ENCODE measurements around the gene DEF6.

Gene DEF6, protein sequence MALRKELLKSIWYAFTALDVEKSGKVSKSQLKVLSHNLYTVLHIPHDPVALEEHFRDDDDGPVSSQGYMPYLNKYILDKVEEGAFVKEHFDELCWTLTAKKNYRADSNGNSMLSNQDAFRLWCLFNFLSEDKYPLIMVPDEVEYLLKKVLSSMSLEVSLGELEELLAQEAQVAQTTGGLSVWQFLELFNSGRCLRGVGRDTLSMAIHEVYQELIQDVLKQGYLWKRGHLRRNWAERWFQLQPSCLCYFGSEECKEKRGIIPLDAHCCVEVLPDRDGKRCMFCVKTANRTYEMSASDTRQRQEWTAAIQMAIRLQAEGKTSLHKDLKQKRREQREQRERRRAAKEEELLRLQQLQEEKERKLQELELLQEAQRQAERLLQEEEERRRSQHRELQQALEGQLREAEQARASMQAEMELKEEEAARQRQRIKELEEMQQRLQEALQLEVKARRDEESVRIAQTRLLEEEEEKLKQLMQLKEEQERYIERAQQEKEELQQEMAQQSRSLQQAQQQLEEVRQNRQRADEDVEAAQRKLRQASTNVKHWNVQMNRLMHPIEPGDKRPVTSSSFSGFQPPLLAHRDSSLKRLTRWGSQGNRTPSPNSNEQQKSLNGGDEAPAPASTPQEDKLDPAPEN

DNA sequence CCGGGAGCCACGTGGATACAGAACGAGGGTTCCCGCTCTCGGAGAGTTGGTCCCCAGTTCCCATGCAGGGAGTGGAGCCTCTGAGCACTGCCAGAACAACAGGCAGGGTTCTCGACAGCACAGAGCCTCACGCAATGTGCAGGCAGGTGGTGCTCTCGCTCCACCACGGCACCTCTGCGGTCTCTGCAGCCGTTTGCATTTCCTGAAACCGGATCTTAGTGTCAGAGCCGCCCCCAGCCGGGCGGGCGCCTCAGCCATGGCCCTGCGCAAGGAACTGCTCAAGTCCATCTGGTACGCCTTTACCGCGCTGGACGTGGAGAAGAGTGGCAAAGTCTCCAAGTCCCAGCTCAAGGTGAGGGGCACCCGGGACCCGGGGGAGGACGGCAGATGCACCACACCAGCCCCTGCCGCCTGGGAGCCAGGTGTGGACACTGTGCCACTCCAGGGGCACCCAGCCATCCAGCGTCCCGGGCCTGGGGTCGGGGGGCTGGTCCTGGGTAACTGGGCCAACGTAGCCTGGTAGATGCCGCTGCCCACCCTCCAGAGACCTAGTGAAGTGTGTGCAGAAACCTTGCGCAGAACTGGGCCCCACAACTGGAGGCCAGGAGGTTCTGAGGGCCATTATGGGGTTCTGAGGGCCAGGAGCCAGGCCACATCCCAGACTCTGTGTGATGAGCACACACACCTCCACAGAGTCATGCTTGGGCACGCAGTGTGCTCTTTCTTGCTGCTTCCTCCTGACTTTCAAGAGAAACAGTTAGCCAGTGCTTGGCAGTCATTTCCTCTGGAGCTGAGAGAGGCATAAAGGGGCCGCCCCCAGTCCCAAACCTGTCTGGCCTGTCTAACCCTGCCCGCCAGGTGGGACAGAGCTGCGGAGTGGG, at the start of gene DEF6:
DEF6 (plus strand) TSS at position 218 of the 881 bp plus-strand sequence; CDS start at position 257, 39 bp downstream.
- DNase-seq (ENCODE audit: low spot score) = peak; percentile 64

DNA sequence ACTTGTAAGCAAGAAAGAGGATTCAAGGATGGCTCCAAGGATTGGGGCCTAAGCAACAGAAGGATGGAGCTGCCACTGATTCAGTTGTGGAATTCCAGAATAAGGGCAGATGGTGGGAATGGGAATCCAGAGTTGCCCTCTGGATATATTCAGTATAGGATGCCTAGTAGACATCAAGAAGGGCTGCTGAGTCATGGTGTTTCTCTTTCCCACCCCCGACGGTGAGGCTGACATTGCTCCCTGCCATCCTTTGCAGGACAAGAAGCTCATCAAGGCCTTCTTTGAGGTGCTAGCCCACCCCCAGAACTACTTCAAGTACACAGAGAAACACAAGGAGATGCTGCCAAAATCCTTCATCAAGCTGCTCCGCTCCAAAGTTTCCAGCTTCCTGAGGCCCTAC, 49.3 kb upstream of the DEF6 start:
- DNase-seq (ENCODE audit: low spot score) = no peak

DNA sequence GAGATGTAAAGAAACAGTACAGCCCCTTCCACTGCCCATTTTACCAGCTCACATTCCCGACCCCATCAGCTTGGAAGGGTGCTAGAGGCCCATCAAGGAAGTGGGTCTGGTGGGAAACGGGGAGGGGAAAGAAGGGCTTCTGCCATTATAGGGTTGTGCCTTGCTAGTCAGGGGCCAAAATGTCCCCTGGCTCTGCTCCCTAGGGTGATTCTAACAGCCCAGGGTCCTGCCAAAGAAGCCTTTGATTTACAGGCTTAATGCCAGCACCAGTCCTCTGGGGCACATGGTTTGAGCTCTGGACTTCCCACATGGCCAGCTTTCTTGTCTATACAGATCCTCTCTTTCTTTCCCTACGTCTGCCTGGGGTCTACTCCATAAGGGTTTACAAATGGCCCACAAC, 48.7 kb upstream of the DEF6 start:
- DNase-seq (ENCODE audit: low spot score) = no peak

DNA sequence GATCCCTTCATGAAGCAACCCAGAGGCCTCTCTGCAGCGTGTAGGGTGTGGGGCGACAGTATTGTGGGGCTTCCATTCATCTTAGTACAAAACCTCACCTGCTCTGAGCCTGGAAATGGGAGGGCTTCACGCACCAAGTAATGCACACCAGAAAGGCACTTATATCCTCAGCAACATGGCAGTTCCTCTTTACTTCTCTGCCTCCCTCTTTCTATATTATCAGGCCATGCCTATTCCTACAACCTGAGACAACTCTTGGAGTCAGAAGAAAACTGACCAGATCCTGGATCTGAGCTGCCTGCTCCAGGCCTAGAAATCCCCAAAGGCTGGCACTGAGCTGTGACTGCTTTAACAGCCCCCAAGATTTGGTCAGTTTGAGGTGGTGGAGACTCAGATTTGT, 45.7 kb upstream of the DEF6 start:
- no peak for DNase-seq (ENCODE audit: low spot score)

DNA sequence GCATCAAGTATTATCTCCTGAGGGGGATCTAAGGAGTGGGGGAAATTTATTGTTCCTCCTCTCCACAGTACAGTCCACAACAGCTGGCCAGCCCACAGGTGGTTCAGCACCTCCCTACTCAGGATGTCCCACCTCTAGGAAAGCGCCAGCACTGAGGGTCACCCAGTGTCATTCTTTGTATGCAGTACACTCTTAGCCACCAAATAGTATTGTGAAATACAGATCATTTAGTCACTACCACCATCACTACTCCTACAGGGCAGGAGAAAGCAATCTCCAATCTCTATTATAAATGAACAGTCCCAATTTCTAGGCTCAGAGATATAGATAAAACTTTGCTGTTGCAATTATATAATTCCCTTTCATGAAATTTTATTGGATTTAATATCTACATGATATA, 44.4 kb upstream of the DEF6 start:
- DNase-seq (ENCODE audit: low spot score) = no peak

DNA sequence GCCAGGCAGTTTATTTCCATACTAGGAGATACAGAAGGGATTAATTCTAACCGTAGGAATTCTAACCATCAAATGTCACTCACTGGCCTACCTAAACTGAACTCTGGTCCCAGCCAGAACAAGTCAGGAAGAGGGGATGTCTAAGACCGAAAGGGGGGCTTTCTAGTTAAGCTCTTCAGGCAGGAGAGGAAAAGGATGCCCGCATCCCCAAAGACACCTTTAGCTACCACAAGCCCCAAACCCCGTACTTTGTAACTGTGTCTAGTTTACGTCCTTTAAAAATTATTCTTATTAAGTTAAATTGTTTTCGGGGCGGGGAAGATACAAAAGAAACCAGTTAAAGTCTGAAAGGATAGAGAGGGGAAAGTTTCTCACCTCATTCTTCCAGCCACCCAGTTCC, 39.3 kb upstream of the DEF6 start:
- DNase-seq (ENCODE audit: low spot score) = no peak

DNA sequence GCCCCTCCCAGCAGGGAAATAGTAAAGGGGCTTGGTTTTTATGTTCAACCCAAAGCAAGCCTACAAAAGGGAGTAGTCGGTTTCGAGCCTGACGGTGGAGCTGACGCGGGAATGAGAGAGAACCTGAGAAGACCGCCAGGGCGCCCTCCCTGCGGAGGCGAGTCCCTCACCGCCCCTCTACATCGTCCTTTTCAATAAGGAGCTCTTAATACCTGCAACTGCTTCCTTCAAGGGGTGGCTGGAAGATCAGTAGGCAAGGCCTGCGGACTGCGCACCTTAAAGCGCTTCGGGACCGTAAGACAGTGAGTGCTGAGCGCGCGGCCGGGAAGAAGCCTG, 38.8 kb upstream of the DEF6 start:
- DNase-seq (ENCODE audit: low spot score) = peak; percentile 77

DNA sequence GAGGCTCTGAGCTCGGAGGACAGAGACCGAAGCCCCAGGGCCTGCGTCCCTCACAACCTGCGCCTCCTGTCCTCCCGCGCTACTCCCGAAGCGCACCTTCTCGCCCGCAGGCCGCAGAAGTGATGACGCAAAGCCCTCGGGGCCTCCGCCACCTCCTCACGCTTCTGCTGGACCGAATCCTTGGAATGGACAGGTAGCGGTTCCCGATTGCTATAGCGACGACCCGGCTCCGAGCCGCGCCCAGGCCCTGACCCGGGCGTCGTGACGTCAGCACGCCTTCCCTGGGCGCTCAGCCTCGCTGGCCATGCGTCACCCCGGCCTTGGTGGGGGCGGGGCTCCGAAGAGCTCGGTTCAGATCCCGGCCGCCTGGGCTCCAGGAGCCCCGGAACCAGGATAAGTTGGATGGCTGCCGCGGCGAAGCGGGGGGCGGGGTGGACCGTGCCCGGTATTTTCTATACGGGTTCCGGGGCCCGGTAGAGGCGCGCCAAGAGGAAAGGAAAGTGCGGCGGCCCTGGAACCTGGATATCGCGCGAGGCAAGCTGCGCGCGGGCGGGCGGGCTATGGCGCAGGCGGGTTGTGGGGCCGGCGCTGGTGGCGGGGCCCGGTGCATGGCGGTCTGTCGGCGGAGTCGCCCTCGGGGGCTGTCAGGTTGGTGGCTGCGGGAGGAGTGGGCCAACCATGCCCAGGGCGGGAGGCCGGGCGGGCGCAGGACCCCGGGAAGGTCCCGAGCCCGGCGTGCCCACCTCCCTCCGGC, 38.2 kb upstream of the DEF6 start, which contains the start of gene ZNF76:
ZNF76 (plus strand) TSS at position 542 of the 754 bp plus-strand sequence. CDS start 21,417 bp downstream, outside the sequence.
- peak; percentile 99 for DNase-seq (ENCODE audit: low spot score)

DNA sequence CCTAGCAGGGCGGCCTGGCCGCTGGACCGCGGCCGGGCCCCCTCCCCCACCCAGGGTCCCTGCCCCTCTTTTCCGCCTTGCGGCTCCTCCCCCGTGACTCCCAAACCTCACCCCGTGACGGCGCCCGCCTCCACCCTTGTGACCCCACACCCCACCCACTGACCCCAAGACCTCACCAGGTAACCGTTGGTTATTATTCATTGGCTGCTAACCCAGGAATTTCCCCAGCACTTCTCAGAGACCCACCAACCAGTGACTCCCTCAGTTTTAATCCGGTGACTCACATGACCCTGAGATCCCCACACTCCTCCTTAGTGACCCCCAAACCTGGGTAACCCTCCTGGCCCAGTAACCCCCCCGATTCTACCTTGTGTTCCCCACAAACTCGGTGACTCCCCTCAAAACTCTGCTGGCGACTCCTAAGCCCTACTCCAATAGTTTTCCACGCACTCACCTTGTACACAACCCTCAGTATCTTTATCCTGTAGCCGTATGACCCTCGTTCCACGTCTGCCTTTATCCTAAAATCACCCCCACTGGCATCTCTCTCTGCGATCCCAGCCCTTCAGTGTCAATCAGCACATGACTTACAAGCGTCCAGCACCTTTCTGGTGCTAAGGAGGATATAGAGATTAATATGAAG, 37.5 kb upstream of the DEF6 start:
- DNase-seq (ENCODE audit: low spot score) = no peak

DNA sequence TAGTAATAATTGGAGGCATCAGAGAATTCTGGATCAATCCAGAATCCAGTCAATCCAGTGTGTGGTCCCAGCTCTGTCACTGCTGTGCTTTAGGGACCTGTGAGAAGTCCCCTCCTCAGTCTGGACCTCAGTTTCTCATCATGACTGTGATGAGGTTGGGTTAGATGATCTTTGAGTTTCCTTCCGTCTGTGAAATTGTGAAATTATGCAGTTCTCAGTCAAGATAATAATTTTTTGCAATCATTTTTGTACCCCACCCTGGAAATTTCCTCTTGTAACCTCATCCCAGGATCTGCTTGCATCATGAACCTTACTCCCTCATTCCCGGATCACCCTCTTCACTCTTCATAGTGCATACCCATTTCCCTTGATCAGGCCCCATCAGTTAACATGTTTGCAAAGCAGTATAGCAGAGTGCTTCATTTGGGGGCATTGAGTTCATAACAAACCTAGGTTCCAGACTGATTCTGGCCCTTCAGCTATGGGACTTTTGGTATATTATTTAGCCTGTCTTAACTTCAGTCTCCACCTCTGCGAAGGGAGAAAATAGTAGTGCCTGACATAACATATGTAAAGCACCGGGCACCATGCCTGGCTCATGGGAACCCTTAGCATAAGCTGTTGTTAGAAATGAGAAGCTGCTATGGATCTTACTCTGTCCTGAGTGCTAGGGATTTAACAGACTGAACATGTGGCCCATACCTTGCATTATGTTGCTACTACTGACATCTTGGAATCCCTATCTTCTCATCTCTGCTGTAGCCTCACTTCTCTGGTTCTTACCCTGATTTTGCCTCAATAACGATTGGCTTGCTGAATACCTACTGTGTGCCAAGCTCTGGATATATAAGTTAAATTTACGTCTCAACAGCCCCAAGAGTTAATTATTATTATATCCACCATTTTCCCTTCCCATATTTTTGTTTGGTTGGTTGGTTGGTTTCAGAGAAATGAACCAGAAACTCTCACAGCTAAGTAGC, 36.7 kb upstream of the DEF6 start:
- no peak for DNase-seq (ENCODE audit: low spot score)

DNA sequence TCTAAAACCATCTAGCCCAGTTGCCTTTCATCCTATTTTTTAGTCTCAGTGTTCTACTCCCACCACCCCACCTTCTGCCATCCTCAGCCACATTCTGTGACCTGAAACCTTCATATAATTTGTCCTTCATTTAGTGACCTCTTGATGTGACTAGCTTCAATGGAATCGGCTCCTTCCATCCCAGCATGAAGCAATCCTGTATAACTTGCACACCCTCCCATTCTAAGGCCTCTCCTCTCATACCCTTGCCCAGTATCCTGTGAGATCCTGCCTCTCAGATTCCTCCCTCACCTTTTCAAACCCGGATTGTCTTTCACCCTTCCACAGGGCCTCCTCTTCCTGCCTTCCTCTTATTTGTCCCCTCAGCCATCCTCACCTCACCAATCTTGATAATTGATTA, 35.0 kb upstream of the DEF6 start:
- no peak for DNase-seq (ENCODE audit: low spot score)

DNA sequence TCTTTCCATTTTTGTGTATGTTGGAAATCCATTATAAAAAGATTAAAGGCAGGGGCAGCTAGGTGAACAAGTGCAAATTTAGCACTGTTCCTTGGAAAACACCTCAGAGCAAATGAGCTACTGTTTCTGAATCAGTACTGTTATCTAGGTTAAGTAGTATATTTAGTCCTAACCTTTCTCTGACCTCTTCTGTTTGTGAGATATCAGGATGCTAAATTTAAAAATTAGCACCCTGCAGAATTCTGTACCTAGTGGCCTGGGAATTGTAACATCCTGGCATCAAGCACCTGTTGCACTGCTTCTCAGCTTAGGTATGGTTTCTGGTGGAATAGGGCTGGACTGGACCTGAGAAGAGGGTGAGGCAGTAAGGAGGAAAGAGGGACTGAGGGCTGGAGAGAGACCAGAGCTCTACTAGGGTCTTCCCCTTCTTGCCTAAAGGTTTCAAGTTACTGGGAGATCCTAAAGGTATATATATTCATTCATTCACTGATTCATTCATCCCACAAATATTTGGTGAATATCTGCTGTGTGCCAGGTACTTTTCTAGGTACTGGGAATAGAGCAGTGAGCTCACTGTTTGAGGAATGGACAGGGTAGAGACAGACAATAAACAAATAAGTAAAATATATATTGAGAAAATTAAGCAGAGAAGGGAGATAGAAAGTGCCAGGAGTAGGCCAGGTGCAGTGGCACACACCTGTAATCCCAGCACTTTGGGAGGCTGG, 32.9 kb upstream of the DEF6 start:
- DNase-seq (ENCODE audit: low spot score) = no peak

DNA sequence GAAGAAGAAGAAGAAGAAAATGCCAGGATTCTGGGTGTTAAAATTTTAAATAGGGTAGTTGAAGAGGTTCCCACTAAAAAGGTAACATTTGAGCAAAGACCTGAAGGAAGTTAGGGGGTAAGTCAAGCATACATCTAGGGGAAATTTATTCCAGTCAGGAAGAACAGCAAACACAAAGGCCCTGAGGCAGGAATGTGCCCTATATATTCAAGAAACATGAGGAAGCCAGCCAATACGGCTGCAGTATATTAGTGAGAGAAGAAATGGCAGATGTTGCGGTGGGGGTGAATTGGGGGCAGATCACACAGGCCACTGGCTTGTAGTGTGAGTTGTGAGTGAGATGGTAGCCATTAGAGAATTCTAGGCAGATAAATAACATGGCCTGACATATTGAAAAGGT, 32.1 kb upstream of the DEF6 start:
- no peak for DNase-seq (ENCODE audit: low spot score)

DNA sequence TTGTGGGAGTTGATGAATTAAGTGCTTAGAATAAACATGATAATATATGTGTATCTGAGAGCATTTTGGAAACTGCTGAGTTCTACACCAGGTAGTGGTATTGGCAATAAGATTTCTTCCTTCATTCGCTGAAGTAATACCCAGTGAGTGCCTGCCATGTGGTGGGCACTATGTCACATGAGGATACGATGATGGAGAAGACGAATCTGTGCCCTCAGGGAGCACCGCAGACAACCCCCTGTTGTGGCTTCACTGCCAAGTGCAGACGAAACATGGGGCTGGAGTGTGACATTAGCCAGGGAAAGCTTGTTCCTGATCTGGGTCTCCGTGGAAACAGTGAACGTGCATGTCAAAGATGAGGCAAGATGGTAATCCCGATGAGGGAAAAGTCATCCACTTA, 30.2 kb upstream of the DEF6 start:
- DNase-seq (ENCODE audit: low spot score) = no peak

DNA sequence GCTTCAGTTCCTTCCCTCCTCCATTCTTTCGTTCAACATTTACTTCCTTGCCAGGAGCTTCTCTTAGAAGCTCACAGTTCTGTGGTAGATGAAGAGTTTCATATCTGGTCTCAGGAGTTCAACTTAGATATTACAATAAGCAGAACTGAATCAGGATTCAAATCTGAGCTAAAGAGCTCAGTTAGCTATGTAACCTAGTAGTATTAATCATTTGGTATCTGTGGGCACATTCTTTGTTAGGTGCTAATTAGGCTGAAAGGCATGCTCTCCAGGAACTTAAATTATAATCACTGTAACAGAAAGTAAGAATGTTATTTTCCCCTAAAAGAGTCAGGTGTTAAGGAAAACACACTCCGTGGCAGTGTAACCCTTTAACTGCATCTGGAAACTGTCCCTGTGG, 29.7 kb upstream of the DEF6 start:
- DNase-seq (ENCODE audit: low spot score) = no peak

DNA sequence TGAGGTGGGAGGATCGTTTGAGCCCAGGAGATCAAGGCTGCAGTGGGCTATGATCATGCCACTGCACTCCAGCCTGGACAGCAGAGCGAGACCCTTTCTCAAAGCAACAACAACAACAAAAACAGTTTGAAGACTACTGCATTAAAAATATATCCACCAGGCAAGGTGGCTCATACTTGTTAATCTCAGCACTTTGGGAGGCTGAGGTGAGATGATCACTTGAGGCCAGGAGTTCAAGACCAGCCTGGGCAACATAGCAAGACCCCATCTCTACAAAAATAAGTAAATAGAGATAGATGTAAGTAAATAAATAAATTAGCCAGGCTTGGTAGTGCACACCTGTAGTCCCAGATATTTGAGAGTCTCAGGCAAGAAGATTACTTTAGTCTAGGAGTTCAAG, 25.6 kb upstream of the DEF6 start:
- no peak for DNase-seq (ENCODE audit: low spot score)

DNA sequence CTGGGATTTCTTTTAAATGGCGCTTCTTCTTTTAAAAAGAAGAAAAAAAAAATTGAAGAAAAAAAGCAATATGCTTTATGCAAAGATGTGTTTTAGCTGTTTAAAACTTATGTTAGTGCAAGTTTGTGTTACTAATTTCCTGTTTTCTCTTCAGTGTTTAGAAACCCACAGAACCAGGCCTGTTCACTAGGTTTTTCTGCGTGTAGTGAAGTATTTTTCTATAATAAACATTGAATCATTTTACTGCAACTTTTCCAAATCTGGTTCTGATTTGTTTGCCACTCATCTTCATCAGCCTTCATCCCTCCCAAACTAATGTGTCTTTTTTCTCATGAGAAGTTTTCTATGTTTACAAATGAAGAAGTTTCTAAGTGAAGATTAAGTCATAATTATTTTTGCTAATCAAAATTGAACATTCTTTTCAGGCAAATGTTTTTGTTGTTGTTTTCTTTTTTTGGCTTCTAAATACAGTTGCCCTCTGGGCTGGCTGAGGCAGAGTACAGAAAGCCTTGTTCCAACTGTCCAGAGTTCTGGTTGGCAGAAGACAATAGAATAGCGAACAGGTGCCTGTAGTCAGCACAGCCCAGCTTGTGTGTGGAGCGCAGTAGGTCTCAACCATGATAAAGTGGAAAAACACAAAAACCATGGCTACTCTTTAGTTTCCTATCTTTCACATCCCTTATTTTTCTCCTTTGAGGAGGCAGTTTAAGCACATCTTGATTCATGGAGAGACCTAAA, 23.6 kb upstream of the DEF6 start:
- no peak for DNase-seq (ENCODE audit: low spot score)

DNA sequence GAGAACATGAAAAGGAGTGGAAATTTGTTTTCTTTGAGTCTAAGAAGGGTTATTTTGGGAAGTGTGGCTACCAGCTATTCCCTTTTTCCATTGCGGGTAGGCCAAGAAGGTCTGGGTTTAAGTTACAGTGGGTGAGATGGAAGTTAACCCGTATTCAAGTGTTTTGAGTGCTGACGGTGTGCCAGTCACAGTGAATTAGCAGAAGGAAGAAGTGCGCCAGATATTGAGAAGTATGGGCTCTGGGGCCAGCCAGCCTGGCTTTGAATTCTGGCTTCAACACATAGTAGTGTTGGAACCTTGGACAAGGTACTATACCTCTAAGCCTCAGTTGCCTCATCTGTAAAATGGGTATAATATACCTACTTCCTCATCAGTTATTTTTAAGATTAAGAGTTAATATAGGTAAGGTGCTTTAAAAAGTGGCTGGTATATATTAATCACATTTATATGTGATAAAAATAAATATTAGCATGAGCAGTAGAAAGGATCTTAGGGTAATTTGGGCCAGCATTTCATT, 21.8 kb upstream of the DEF6 start:
- DNase-seq (ENCODE audit: low spot score) = no peak

DNA sequence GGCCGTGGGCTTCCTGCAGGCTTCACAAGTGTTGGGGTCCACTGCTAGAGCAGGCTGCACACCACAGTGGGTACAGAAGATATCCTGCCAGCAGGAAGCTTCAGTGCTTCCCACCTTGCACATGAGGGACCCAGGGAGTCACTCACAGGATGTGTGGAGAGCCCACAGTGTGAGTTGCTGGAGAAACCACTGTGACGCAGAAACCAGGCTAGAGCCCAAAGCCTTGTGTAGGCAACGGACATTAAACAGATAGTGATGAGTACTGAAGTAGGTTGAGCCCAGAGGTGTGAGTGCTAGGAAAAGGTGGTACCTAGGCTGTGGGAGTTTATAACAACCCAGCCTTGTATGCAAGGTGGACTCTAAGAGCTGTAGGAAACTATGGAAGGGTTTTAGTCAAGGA, 18.9 kb upstream of the DEF6 start:
- DNase-seq (ENCODE audit: low spot score) = no peak

Measured in D341Med (cell line).